H1 (cell line): ENCODE measurements around the gene CUEDC1. TPM values are rescaled to one million over a fixed set of nuclear protein-coding genes. Genes with fewer than 3 reads are reported as not detected.
A peak's percentile ranks its signal among the peaks of the same experiment; 100 is the strongest.

Source experiments
- GABPA ChIP-seq: IDR thresholded peaks from 2 replicates; pipeline ENCODE4 v1.6.1; 2011; ENCODE audit warnings: mild to moderate bottlenecking, low read length, moderate library complexity, borderline replicate concordance; ENCODE audit not compliant: insufficient read depth
- polyA plus RNA-seq, 7 experiments: library from polyadenylated mRNA; depleted of rRNA in 3 of 7; stranded (reverse) in 5 of 7; unstranded in 2 of 7; fragments of >200 nt in 5 of 7; fragments of 200-250 nt in 2 of 7; gene quantifications; 1 replicate in 5 of 7; 2 replicates in 1 of 7; 4 replicates in 1 of 7; pipeline versions ENCODE4 v1.2.1 to v1.2.3, GENCODE V29; 2011 to 2013; ENCODE audit warnings: missing spikeins in 2 of 7, mixed read lengths in 2 of 7
- total RNA-seq: library from RNA; stranded (reverse); fragmentation: NEBNext Ultra II Directional; extraction: Animal tissue kit (Norgen Biotek cat#: 25700); gene quantifications from 2 replicates; pipeline ENCODE4 v1.2.1, GENCODE V29; 2021
- TF ChIP-seq, protein P1 (sequence below), 3 experiments: IDR thresholded peaks; 1 replicate in 2 of 3; 2 replicates in 1 of 3; pipeline versions ENCODE4 v1.5.1 to v1.6.1; 2011; ENCODE audit warnings: low read length in 3 of 3, mild to moderate bottlenecking in 3 of 3, inconsistent platforms in 2 of 3, low read depth in 1 of 3, moderate library complexity in 1 of 3; ENCODE audit not compliant: insufficient read depth in 1 of 3; ENCODE audit errors: control extremely low read depth in 1 of 3

CUEDC1 gene
- total and polyA plus RNA-seq, 2 of the 8 experiments (the other 6 are each of a cell fraction or from before 2014, with no cell fraction given) = 4.0 to 10.7 TPM

DNA sequence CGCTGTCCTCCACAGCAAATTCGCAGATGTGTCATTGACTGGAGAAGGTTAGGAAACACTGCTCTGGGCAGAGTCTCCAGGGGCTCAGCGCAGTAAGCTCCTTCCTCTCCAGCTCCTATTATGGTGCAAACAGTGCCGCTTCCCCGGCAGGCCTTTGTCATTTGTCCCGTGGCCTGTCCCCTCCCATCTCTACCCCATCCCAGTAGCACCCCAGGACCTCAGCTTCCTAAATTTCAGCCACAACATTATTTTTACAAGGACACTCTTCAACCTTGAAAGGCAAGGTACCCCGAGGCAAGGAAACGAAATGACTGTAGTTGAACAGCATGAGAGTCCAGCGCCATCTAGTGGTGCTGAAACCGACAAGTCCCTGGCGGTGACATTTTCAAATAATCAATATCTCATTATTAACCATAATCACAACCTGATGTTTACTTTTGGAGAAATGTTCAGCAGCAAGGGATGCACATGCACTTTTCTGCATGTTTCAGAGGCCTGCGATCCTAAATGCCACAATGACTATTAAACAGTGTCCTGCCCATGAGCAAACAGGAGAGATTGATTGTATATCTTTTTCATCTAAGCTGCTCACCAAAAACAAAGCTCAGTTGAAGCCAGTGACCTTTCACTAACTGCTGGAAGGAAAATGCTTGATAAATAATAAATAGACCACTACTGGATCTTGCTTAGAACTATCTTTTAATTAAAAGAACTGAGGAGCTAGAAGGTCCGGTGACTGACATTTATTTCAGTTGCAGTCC lies 121.9 kb downstream of the CUEDC1 start (continued):
- TF ChIP-seq, protein P1, sequence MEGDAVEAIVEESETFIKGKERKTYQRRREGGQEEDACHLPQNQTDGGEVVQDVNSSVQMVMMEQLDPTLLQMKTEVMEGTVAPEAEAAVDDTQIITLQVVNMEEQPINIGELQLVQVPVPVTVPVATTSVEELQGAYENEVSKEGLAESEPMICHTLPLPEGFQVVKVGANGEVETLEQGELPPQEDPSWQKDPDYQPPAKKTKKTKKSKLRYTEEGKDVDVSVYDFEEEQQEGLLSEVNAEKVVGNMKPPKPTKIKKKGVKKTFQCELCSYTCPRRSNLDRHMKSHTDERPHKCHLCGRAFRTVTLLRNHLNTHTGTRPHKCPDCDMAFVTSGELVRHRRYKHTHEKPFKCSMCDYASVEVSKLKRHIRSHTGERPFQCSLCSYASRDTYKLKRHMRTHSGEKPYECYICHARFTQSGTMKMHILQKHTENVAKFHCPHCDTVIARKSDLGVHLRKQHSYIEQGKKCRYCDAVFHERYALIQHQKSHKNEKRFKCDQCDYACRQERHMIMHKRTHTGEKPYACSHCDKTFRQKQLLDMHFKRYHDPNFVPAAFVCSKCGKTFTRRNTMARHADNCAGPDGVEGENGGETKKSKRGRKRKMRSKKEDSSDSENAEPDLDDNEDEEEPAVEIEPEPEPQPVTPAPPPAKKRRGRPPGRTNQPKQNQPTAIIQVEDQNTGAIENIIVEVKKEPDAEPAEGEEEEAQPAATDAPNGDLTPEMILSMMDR (IDR thresholded peaks at IDR 0.05; ENCODE audit: control extremely low read depth in 1 of 3, insufficient read depth in 1 of 3, low read depth in 1 of 3, low read length in 3 of 3) = peak; percentile 78 to 96 (median 87)
- TF ChIP-seq GABPA = no peak
